ENCODE measurements around the gene GRIA3. TPM values are rescaled to one million over a fixed set of nuclear protein-coding genes. Genes with fewer than 3 reads are reported as not detected.

Gene GRIA3
- total RNA-seq, 6 experiments from 2014 or later = 14.4 to 25.9 (median 18.0) TPM

DNA sequence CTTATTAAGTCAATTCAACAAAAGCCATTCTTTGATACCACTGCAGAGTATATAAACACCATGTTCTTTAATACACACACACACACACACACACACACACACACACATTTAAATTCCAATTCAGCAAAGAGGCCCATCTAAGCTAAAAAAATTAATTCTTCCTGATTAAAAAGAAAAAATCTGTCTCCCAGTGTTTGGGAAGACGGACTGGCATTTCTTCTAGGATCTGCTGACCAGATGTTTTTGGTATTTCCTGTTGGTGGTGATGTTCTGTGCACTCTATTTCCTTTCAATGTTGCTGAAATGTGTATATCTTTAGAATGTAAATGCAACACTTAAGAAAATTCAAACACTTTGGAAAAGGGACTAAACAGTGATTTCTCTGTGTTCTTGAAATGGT, 304.9 kb downstream of the GRIA3 start:
- no peak for DNase-seq
- Mint-ChIP-seq H3K27ac (peak overlapping the region; percentile 73), H3K36me3 (ENCODE audit: low read depth) (no peaks in the 10 kb centered on the region), H3K27me3 (ENCODE audit: insufficient read depth) (no peaks in the 10 kb centered on the region; the same call in 1 of the 2 replicates), H3K4me1 (ENCODE audit: low read depth) (peaks cover 60% of the 10 kb centered on the region), H3K9me3 (no peaks in the 10 kb centered on the region), H3K4me3 (peak overlapping the region; percentile 61)
- TF ChIP-seq, protein P1, sequence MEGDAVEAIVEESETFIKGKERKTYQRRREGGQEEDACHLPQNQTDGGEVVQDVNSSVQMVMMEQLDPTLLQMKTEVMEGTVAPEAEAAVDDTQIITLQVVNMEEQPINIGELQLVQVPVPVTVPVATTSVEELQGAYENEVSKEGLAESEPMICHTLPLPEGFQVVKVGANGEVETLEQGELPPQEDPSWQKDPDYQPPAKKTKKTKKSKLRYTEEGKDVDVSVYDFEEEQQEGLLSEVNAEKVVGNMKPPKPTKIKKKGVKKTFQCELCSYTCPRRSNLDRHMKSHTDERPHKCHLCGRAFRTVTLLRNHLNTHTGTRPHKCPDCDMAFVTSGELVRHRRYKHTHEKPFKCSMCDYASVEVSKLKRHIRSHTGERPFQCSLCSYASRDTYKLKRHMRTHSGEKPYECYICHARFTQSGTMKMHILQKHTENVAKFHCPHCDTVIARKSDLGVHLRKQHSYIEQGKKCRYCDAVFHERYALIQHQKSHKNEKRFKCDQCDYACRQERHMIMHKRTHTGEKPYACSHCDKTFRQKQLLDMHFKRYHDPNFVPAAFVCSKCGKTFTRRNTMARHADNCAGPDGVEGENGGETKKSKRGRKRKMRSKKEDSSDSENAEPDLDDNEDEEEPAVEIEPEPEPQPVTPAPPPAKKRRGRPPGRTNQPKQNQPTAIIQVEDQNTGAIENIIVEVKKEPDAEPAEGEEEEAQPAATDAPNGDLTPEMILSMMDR (IDR thresholded peaks at IDR 0.05) = no peak

DNA sequence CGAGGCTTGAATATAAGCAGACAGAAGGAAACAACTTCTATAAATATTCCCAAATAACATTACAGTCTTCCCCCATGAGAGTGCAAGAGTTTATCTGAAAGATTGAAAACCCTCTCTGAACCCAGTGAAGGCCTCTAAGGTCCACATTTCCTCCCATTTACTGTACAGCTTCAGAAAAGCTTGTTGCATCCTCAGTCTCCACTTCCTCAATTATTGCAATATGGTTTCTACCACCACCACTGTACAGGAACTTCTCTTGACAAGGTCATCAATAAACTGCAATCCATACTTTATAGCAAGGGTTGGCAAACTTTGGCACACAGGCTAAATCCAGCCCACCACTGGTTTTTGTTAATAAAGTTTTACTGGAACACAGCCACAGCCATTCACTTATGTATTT, 309.8 kb downstream of the GRIA3 start:
- no peaks in the 10 kb centered on the region; the same call in 1 of the 2 replicates for H3K27me3 Mint-ChIP-seq (ENCODE audit: insufficient read depth)
- H3K36me3 Mint-ChIP-seq (ENCODE audit: low read depth) = no peaks in the 10 kb centered on the region

DNA sequence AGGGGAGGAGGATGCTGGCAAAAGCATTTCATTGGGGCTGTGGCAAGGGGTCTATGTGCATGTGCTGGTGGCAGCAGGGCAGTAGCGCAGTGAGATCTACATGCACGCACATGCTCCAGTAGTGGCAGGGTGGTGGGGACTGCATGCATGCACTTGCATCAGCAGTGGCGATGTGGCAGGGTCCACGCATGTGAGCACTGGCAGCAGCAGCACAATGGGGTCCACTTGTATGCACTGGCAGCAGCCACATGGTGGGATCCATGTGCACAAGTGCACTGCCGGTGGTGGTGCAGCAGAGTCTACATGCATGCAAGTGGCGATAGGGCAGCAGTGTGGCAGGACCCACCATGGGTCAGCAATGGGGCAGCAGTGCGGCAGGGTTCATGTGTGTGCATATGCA, 315.7 kb downstream of the GRIA3 start:
- no peak overlapping the region for H3K4me3 Mint-ChIP-seq

More for the DNA sequence above, 309.8 kb downstream of the GRIA3 start:
- no peaks in the 10 kb centered on the region for H3K9me3 Mint-ChIP-seq
- peaks cover 24% of the 10 kb centered on the region for H3K4me1 Mint-ChIP-seq (ENCODE audit: low read depth)
- TF ChIP-seq, protein P1 (IDR thresholded peaks at IDR 0.05) = no peak
- DNase-seq = no peak
- H3K4me3 Mint-ChIP-seq = no peak overlapping the region
- no peak overlapping the region for H3K27ac Mint-ChIP-seq

DNA sequence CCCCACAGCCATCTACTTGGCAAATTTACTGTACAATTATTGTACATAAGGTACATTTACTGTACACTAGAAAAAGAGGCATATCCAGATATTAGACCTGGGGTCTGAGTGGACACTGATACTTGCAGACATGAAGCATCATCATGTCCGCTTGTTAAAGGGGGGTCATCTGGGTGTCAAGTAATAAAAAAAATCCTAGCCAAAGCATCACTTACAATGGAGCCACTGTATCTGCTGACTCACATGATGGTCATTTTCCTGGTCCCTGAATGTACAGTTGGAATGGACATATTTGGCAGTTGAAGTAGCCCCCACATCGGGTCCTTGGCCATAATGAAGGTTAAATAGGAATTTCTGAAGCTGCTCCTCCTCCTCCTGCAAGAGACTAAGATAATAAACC, 320.0 kb downstream of the GRIA3 start:
- peak overlapping the region; percentile 64 for H3K27ac Mint-ChIP-seq
- H3K4me3 Mint-ChIP-seq = no peak overlapping the region; the same call in 1 of the 2 replicates
- H3K36me3 Mint-ChIP-seq (ENCODE audit: low read depth) = peaks cover 5% of the 10 kb centered on the region; the same call in 1 of the 2 replicates
- H3K27me3 Mint-ChIP-seq (ENCODE audit: insufficient read depth) = peaks cover 3% of the 10 kb centered on the region; the same call in 1 of the 2 replicates
- DNase-seq = peak; percentile 31
- TF ChIP-seq, protein P1 (IDR thresholded peaks at IDR 0.05) = no peak
- H3K9me3 Mint-ChIP-seq = peaks cover 5% of the 10 kb centered on the region; the same call in 1 of the 2 replicates
- peaks cover 29% of the 10 kb centered on the region for H3K4me1 Mint-ChIP-seq (ENCODE audit: low read depth)

More for the DNA sequence above, 315.7 kb downstream of the GRIA3 start:
- TF ChIP-seq, protein P1 (IDR thresholded peaks at IDR 0.05) = no peak
- Mint-ChIP-seq H3K36me3 (ENCODE audit: low read depth) (no peaks in the 10 kb centered on the region), H3K9me3 (no peaks in the 10 kb centered on the region), H3K27me3 (ENCODE audit: insufficient read depth) (no peaks in the 10 kb centered on the region), H3K4me1 (ENCODE audit: low read depth) (peaks cover 26% of the 10 kb centered on the region), H3K27ac (no peak overlapping the region)
- no peak for DNase-seq

DNA sequence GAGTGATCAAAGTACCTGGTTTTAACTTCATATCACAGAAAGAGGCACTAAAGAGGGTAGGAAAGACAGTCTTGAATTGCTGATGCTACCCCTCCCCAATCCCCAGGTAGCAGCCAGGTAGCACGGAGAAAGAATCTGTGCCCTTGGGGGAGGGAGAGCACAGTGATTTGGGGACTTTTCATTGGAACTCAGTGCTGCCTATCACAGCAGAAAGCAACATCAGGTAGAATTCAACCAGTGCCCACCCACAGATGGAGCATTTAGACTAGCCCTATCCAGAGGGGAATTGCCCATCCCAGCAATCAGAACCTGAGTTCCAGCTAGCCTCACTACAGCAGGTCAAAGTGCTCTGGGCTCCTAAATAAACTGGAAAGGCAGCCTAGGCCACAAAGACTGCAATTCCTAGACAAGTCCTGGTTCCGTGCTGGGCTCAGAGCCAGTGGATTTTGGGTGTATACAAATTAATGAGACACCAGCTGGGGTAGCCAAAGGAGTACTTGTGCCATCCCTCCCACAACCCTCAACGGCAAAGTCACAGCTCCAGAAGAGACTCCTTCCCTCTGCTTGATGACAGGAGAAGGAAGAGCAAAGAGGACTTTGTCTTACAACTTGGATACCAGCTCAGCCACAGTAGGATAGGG, 320.7 kb downstream of the GRIA3 start:
- Mint-ChIP-seq H3K9me3 (peaks cover 5% of the 10 kb centered on the region; the same call in 1 of the 2 replicates), H3K36me3 (ENCODE audit: low read depth) (peaks cover 5% of the 10 kb centered on the region; the same call in 1 of the 2 replicates), H3K27ac (peak overlapping the region; percentile 64), H3K4me3 (no peak overlapping the region; the same call in 1 of the 2 replicates), H3K4me1 (ENCODE audit: low read depth) (peaks cover 25% of the 10 kb centered on the region), H3K27me3 (ENCODE audit: insufficient read depth) (peaks cover 3% of the 10 kb centered on the region; the same call in 1 of the 2 replicates)
- no peak for DNase-seq
- TF ChIP-seq, protein P1 (IDR thresholded peaks at IDR 0.05) = no peak

Data from HFFc6 (cell line).